Measurements from ENCODE around the gene ZZZ3.

Gene ZZZ3

DNA sequence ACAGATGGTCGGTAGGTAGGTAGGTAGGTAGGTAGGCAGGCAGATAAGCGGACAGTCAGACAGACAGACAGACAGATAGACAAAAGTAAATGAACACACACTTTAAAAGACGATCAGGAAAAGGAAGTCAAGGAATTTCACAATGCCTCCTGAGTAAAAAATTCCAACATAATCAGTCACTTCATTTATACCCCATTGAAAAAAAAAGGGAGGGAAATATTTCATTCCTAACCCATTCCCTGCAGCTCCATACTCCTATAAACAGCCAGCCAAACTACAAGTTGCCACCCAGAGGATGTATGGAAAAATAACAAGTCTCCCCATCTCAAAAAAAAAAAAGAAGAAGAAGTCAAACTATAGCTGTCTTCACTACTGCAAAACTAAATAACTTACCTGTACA is 43.4 kb downstream of the ZZZ3 start:
- Histone ChIP-seq H3K4me1 (ENCODE audit: low read length) (no peaks in the 10 kb centered on the region), H3K9ac (ENCODE audit: low read length) (no peak overlapping the region), H3K27ac (ENCODE audit: low read length) (no peak overlapping the region), H3K4me2 (ENCODE audit: low read depth, low read length) (no peak overlapping the region), H3K79me2 (ENCODE audit: low read length) (peaks cover 32% of the 10 kb centered on the region), H3K9me2 (replicated peaks; ENCODE audit: insufficient read depth, low read length) (no peaks in the 10 kb centered on the region), H4K20me1 (ENCODE audit: insufficient read depth, low read length) (no peaks in the 10 kb centered on the region), H3K4me3 (ENCODE audit: low read length) (no peak overlapping the region), H2AFZ (ENCODE audit: low read length) (no peak overlapping the region), H3F3A (ENCODE audit: insufficient read depth, low read length) (no peaks in the 10 kb centered on the region), H3K27me3 (replicated peaks; ENCODE audit: insufficient read depth, low read length) (no peaks in the 10 kb centered on the region), H3K36me3 (replicated peaks; ENCODE audit: insufficient read depth, low read length) (0 out of 2 replicates have a peak, but pooled peaks cover 2% of the 10 kb centered on the region), H3K9me3 (replicated peaks; ENCODE audit: insufficient read depth, low read length) (no peaks in the 10 kb centered on the region)
- TF ChIP-seq EZH2phosphoT487 (IDR thresholded peaks at IDR 0.05; ENCODE audit: low read length) (no peak), EZH2 (optimal IDR thresholded peaks at IDR 0.05; ENCODE audit: low read depth, low read length) (no peak)
- TF ChIP-seq, protein P1, sequence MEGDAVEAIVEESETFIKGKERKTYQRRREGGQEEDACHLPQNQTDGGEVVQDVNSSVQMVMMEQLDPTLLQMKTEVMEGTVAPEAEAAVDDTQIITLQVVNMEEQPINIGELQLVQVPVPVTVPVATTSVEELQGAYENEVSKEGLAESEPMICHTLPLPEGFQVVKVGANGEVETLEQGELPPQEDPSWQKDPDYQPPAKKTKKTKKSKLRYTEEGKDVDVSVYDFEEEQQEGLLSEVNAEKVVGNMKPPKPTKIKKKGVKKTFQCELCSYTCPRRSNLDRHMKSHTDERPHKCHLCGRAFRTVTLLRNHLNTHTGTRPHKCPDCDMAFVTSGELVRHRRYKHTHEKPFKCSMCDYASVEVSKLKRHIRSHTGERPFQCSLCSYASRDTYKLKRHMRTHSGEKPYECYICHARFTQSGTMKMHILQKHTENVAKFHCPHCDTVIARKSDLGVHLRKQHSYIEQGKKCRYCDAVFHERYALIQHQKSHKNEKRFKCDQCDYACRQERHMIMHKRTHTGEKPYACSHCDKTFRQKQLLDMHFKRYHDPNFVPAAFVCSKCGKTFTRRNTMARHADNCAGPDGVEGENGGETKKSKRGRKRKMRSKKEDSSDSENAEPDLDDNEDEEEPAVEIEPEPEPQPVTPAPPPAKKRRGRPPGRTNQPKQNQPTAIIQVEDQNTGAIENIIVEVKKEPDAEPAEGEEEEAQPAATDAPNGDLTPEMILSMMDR (IDR thresholded peaks at IDR 0.05; ENCODE audit: low read length), result no peak
- no peak for DNase-seq

DNA sequence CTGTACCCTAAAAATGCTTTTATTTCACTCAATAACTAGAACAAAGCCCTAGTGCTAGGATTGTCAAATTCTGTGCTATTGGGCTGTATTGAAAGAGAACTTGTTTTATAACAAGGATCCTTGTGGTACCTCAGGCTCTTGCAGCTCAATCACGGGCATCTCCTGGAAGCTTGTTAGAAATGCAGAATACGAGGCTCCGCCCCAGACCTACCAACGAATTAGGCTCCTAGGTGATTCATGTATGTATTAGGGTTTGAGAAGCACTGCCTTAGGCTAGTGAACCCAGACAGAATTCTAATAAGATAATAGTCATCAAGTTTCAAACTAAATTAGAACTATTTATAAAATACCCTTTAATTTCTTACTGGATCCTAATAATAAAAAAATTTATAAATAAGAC is 45.6 kb downstream of the ZZZ3 start:
- H3K9me2 ChIP-seq (replicated peaks; ENCODE audit: insufficient read depth, low read length), result no peaks in the 10 kb centered on the region
- no peaks in the 10 kb centered on the region for H4K20me1 ChIP-seq (ENCODE audit: insufficient read depth, low read length)
- no peak for DNase-seq
- no peak overlapping the region for H3K4me2 ChIP-seq (ENCODE audit: low read depth, low read length)
- H3K9ac ChIP-seq (ENCODE audit: low read length), result no peak overlapping the region
- H3K9me3 ChIP-seq (replicated peaks; ENCODE audit: insufficient read depth, low read length), result no peaks in the 10 kb centered on the region
- no peak overlapping the region for H3K4me3 ChIP-seq (ENCODE audit: low read length)
- no peak overlapping the region for H3K27ac ChIP-seq (ENCODE audit: low read length)
- H3K79me2 ChIP-seq (ENCODE audit: low read length), result peaks cover 13% of the 10 kb centered on the region
- no peaks in the 10 kb centered on the region for H3K27me3 ChIP-seq (replicated peaks; ENCODE audit: insufficient read depth, low read length)
- H3K36me3 ChIP-seq (replicated peaks; ENCODE audit: insufficient read depth, low read length), result 0 out of 2 replicates have a peak, but pooled peaks cover 2% of the 10 kb centered on the region
- H2AFZ ChIP-seq (ENCODE audit: low read length), result no peak overlapping the region
- no peaks in the 10 kb centered on the region for H3K4me1 ChIP-seq (ENCODE audit: low read length)
- no peaks in the 10 kb centered on the region for H3F3A ChIP-seq (ENCODE audit: insufficient read depth, low read length)
- TF ChIP-seq EZH2 (optimal IDR thresholded peaks at IDR 0.05; ENCODE audit: low read depth, low read length) (no peak), EZH2phosphoT487 (IDR thresholded peaks at IDR 0.05; ENCODE audit: low read length) (no peak)
- TF ChIP-seq, protein P1 (IDR thresholded peaks at IDR 0.05; ENCODE audit: low read length), result no peak
